CD4-positive, alpha-beta T cell treated with Interferon alpha-2 for 1 hour (primary cell): ENCODE results near the gene MAP4K3.

ENCODE experiments used
- DNase-seq, 2 donors: peaks; one replicate each; pipeline ENCODE4 v3.0.0-alpha.2; 2020 to 2022

The MAP4K3 gene

GRCh38 chr2:39436592-39437521 is at the start of gene MAP4K3:
MAP4K3 (minus strand) TSS chr2:39437285; CDS start chr2:39436987, 298 bp downstream.
- DNase-seq, result peak; percentile 82

DNA sequence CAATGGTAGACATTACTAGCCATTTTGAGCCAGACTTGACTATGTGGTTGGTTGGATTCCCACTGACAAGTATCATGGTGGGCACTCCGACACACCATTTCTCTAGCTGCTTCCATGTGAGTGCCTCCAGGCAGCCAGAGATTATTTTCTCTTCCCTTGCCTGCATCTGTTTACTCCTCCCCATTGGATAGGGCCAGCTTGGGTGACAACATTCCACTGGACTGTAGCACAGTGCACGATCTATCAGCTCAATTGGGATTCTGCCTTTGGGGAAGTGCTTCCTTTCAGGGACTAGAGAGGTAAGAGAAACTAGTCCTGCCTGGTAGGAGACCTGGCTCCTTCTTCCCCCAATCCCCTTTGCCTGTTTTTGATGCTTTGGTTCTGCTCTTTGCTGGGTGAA is 49.0 kb upstream of the MAP4K3 start:
- DNase-seq, result no peak

- DNase-seq, result no peak
Observed at GRCh38 chr2:39484620-39485495, 47.8 kb upstream of the MAP4K3 start.

- no peak for DNase-seq
Observed at GRCh38 chr2:39484206-39484605, 47.1 kb upstream of the MAP4K3 start.

GRCh38 chr2:39483534-39483933 is 46.4 kb upstream of the MAP4K3 start:
- DNase-seq, result no peak

GRCh38 chr2:39481611-39482010 is 44.5 kb upstream of the MAP4K3 start:
- DNase-seq, result no peak

DNA sequence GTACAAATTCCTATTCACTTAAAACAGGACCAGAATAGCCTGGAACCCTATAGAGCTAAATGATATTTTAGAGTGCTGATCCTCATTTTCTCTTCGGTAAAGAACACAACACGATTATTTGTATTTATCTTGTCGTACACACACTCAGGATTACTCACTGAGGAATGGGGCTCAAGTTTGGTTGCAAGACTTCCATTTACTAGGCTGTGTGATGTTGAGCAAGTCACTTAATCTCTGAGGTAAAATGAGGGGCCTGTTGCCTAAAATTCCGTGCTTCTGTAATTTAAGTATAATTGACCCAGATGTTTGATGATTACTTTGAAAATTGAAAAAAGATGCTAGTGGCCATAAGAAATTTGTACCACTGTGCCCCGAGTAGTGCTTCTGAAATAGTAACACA is 42.6 kb upstream of the MAP4K3 start:
- no peak for DNase-seq

DNA sequence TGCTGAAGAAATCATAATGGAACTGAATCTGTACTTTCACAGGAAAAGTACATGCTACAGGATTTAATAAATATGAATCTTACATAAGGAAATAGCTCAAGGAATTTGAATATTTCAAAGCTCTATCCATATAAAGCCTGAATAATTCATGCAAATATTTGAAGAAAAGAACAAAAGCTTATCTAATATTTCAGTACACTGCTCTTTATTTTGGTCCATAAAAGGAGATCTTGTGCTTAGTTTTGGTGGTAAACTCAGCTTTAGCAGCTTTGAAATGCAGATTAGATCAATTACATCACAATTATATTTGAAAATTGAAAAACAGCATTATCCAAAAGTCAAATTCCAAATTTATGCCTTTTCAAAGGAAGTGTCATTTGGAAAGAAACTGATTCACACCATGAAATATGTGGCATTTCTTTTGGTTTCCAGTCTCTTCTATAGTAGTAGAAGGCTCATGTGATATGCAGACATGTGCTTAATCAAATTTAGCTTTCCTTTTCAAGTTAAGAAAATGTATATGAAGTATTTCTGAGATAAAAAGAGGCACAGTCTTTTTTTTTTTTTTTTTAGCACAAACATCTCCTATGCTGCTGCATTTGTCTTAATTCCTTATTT is 42.1 kb upstream of the MAP4K3 start:
- DNase-seq, result no peak

DNA sequence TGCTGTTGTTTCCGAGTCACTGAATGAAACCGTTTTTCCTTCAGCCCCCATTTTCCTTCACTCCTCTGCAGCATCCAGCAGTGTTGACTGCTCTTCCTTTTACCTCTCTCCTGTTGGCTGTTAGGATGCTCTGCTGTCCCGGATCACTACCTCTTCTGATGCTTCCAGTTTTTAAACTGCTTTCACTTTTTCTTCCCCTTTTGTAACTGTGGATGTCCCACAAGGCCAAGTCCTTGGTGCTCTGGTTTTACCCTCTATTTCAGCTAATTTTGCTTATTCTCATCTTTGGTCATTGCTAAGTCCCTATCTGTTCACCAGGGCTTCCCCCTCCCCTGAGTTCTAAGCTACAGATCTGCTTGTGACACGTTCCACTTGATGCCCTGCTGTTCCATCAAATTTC is 39.4 kb upstream of the MAP4K3 start:
- no peak for DNase-seq

DNA sequence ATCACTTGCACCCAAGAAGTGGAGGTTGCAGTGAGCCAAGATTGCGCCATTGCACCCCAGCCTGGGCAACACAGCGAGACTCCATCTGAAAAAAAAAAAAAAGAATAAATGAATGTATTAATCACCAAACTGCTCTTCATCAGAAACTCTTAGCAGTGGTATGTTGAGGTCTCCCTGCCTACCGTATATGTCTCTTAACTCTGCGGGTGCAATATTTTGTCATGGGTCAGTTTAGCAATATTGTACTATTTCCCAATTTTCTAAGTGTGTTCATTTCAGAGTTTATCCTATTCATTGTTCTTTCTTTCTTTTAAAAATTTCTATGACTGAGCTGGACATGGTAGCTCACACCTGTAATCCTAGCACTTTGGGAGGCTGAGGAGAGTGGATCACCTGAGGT is 37.9 kb upstream of the MAP4K3 start:
- no peak for DNase-seq

DNA sequence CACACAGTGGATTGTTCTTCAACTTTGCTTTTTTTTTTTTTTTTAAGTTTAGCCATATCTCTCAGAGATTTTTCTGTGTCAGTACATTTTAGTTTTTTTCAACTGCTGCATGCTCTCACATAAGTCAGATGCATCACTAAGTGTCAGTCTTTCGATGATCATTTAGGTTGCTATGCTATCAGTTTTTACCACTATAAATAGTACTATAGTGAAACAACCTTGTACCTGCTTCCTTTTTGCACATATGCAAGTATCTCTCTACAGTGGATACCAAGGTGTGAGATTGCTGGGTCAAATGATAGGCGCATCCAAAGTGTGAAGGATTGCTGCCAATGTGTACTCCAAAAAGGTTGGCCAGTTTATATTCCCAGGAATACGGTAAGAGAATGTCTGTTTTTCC is 33.5 kb upstream of the MAP4K3 start:
- no peak for DNase-seq

- peak in 1 of 2 donors; percentile 9 for DNase-seq
Observed at GRCh38 chr2:39469807-39470206, 32.7 kb upstream of the MAP4K3 start.

DNA sequence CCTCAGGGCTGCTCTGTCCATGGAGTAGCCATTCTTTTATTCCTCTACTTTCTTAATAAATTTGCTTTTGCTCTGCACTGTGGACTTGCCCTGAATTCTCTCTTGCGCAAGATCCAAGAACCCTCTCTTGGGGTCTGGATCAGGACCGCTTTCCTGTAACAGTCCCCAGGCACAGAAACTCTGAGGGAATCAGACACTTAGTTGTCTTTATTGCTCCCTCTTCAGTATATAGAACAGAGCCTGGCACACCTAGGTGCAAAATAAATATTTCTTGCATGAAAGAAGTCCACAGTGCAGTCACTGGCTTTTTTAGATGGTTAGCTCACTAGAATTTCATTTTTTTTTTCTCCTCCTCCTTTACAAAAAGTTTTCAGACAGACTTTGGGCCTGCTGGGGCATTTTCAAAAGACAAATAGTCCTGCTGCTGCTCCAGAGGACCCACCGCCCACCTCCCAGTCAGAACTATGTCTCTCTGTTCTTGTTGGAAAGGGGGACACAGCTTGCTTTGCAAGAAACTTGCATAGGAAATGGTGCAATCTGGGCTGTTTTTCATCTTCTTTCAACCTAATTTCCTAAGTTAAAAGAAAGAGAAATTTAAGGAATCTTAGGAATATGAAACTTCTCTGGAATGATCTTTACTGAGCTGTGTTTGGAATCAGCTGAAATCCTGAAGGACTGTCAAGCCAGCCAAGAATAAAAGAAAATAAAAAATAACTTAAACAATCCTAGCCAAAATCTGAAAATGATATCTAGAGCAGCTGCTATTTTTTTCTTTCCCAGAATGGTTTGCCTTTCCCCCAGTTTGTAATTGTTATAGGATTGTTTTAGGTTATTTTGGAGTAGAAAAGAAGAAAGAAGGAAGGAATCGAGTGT is 31.7 kb upstream of the MAP4K3 start:
- no peak for DNase-seq

DNA sequence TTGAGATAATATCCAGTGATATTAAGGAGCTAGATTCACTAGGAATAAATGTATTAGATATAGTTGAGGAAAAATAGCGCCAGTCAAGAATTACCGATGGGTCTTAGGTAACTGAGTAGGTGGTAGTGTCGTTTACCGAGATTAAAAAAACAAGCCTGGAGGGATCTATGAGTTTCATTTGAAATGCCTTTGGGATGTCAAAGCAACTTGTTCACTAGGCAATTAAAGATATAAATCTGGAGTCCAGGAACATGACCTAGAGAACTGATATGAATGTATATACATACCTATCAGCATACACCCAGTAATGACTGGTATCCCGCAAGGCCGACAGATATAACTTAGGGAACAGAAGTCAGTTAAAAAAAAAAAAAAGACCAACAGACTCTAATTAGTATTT is 29.2 kb upstream of the MAP4K3 start:
- DNase-seq, result no peak

DNA sequence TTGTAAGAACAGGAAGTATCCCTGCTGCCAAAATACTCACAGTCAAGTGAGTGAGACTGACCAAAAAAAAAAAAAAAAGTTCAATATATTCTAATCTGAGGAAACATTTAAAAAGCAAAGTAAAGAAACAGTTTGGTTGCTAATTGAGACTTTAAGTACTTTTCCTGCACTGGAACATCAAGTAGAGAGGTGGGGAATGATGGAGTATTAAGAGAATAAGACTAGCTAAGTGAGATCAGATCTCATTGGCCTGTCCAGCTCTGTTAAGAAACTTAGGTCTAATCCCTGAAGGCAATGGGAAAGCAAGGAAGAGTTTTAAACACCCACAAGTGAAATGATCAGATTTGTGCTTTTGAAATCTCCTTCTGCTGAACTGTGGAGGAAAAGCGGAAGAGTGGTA is 27.8 kb upstream of the MAP4K3 start:
- no peak for DNase-seq

- DNase-seq, result no peak
Observed at GRCh38 chr2:39455826-39456225, 18.7 kb upstream of the MAP4K3 start.

DNA sequence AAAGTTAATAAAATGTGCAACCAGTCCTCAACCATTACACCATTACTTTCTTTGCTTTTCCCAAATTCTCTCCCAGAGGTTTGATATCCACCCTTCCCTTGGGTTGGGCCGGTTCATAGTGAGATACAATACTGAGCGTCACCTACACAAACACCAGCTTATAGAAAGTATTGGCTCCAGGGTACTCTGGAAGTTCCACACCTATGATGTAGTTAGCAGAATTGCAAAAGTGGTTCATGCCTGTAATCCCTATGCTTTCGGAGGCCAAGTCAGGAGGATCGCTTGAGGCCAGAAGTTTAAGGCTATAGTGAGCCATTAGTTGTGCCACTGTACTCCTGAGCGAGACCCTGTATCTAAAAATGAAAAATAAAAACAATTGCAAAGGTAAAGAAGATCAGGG is 15.3 kb upstream of the MAP4K3 start:
- DNase-seq, result no peak

DNA sequence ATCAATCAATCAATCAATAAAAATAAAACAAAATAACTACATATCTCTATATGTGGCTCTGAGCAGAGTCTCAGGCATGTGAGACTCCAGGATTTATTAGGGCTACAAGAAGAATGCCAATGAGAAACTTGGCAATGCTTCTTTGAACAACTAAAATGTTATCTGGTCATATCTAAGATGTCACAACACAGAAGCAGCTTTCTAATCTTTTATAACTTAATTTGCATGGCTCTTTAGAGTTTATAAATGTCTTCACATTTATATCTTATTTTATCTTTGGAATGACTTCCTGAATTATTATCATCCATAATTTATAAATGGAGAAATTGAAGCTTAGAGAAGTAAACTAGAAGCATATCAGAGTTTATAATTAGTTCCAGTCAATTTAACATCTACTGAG is 14.9 kb upstream of the MAP4K3 start:
- no peak for DNase-seq

GRCh38 chr2:39448169-39448502 is 11.1 kb upstream of the MAP4K3 start:
- no peak for DNase-seq

- DNase-seq, result no peak
Observed at GRCh38 chr2:39447266-39448168, 10.4 kb upstream of the MAP4K3 start.

DNA sequence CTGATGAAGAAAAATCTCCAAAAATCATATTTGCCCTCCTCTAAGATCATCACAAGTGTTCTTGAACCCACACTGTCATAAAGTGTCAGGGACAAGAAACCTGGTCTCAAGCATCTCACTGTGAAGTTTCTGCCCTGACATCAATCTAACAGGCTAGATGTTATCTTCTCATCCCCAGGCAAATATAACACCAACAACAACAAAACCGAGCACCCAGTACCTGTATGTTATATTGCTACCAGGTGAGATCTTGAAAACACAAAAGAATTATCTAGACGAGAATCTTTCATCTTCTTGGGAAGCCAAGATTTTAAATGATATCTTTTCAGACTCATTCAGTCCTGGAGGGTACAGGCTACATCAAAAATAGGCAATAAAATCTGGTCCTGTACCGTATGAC is 8.8 kb upstream of the MAP4K3 start:
- no peak for DNase-seq
